WTC11 (cell line): Measurements from ENCODE around the gene MYOC. TPM values are rescaled to one million over a fixed set of nuclear protein-coding genes. Genes with fewer than 3 reads are reported as not detected.
"Not testable (repeated sequence)": the region's sequence is repeated elsewhere in the genome, so short reads cannot be mapped to it uniquely, and the experiment has no call there.

Experiments used
- ATAC-seq: fragments of 200-7000 bp; cut with Tn5 transposase; 2 replicates; pipeline ENCODE4 v1.10.0; 2021; ENCODE audit warnings: mild to moderate bottlenecking, moderate library complexity
- CTCF ChIA-PET: fragments of 300-600 bp; sonication (Branson Sonifier 250); formaldehyde crosslinking; loops from one replicate; lab custom pipeline; 2021; ENCODE audit warnings: antibody characterized with exemption; lab: Charles Lee
- POLR2A ChIA-PET: fragments of 350-600 bp; sonication (Branson Sonifier 250); formaldehyde crosslinking; loops from one replicate; lab custom pipeline; 2021; ENCODE audit warnings: antibody characterized with exemption; lab: Charles Lee
- DNase-seq: peaks from one replicate; pipeline ENCODE4 v3.0.0; 2021; ENCODE audit warnings: low spot score
- H3K27ac Mint-ChIP-seq: 2 replicates; pipeline ENCODE4 v1.8.0; 2021; ENCODE audit warnings: mixed read lengths
- H3K27me3 Mint-ChIP-seq: 2 replicates; pipeline ENCODE4 v1.8.0; 2021; ENCODE audit warnings: low read depth, mild to moderate bottlenecking, moderate library complexity, mixed read lengths
- H3K36me3 Mint-ChIP-seq: 2 replicates; pipeline ENCODE4 v1.8.0; 2021; ENCODE audit warnings: mixed read lengths
- H3K4me1 Mint-ChIP-seq: 2 replicates; pipeline ENCODE4 v1.8.0; 2022; ENCODE audit warnings: mixed read lengths
- H3K4me3 Mint-ChIP-seq: 2 replicates; pipeline ENCODE4 v1.8.0; 2021; ENCODE audit warnings: mild to moderate bottlenecking, moderate library complexity, mixed read lengths
- H3K9me3 Mint-ChIP-seq: 2 replicates; pipeline ENCODE4 v1.8.0; 2021; ENCODE audit warnings: mixed read lengths
- ATF3 ChIP-seq: sonication (generic); formaldehyde crosslinking; conservative IDR thresholded peaks from 2 replicates; pipeline ENCODE4 v1.8.1; 2022; ENCODE audit warnings: mild to moderate bottlenecking, missing genetic modification reagents
- CREM ChIP-seq: sonication (generic); formaldehyde crosslinking; IDR thresholded peaks from 2 replicates; pipeline ENCODE4 v1.8.1; 2022; ENCODE audit warnings: mild to moderate bottlenecking, missing genetic modification reagents, moderate library complexity
- FOXP4 ChIP-seq: sonication (generic); formaldehyde crosslinking; IDR thresholded peaks from 2 replicates; pipeline ENCODE4 v1.8.0; 2022; ENCODE audit warnings: mild to moderate bottlenecking, missing genetic modification reagents
- GTF2I ChIP-seq: fragments of 250-450 bp; sonication (Bioruptor Pico); conservative IDR thresholded peaks from 2 replicates; pipeline ENCODE4 v1.4.0; 2021; ENCODE audit warnings: mild to moderate bottlenecking
- HMGA2 ChIP-seq: fragments of 250-450 bp; sonication (Bioruptor Pico); IDR thresholded peaks from 2 replicates; pipeline ENCODE4 v1.4.0; 2021; ENCODE audit warnings: mild to moderate bottlenecking, moderate library complexity
- IRF1 ChIP-seq: sonication (generic); formaldehyde crosslinking; IDR thresholded peaks from 2 replicates; pipeline ENCODE4 v1.8.0; 2023; ENCODE audit warnings: missing genetic modification reagents
- NFE2L1 ChIP-seq: sonication (generic); formaldehyde crosslinking; IDR thresholded peaks from 2 replicates; pipeline ENCODE4 v1.8.1; 2023; ENCODE audit warnings: missing genetic modification reagents
- NFYB ChIP-seq: sonication (generic); formaldehyde crosslinking; conservative IDR thresholded peaks from 2 replicates; pipeline ENCODE4 v1.8.0; 2022; ENCODE audit warnings: low read depth, missing genetic modification reagents
- NR2C2 ChIP-seq: sonication (generic); formaldehyde crosslinking; IDR thresholded peaks from 2 replicates; pipeline ENCODE4 v1.8.0; 2022; ENCODE audit warnings: mild to moderate bottlenecking, missing genetic modification reagents
- OVOL2 ChIP-seq: fragments of 250-450 bp; sonication (Bioruptor Pico); IDR thresholded peaks from 2 replicates; pipeline ENCODE4 v1.9.0; 2021; ENCODE audit warnings: mild to moderate bottlenecking, borderline replicate concordance
- TP53 ChIP-seq: sonication (generic); formaldehyde crosslinking; IDR thresholded peaks from 2 replicates; pipeline ENCODE4 v1.8.1; 2023; ENCODE audit warnings: mild to moderate bottlenecking, missing genetic modification reagents
- USF1 ChIP-seq: sonication (generic); formaldehyde crosslinking; IDR thresholded peaks from 2 replicates; pipeline ENCODE4 v1.8.0; 2022; ENCODE audit warnings: mild to moderate bottlenecking, missing genetic modification reagents
- ZNF138 ChIP-seq: sonication (generic); formaldehyde crosslinking; conservative IDR thresholded peaks from 2 replicates; pipeline ENCODE4 v1.8.1; 2022; ENCODE audit warnings: mild to moderate bottlenecking, moderate library complexity, missing genetic modification reagents
- ZNF317 ChIP-seq: sonication (generic); formaldehyde crosslinking; IDR thresholded peaks from 2 replicates; pipeline ENCODE4 v1.8.1; 2023; ENCODE audit warnings: low read depth, mild to moderate bottlenecking, moderate library complexity, missing genetic modification reagents, borderline replicate concordance
- total RNA-seq: library from RNA; stranded (reverse); gene quantifications from 3 replicates; pipeline ENCODE4 v1.2.3, GENCODE V29; 2021
- TF ChIP-seq, protein P1 (sequence below): fragments of 200-600 bp; IDR thresholded peaks from 2 replicates; pipeline ENCODE4 v1.8.0; 2022; ENCODE audit warnings: antibody characterized with exemption
- TF ChIP-seq, protein P2 (sequence below): sonication (generic); formaldehyde crosslinking; IDR thresholded peaks from 2 replicates; pipeline ENCODE4 v1.8.1; 2022; ENCODE audit warnings: missing genetic modification reagents, borderline replicate concordance

The MYOC gene
- total RNA-seq, 1 experiment from 2014 or later, result not detected

GRCh38 chr1:171699531-171699930 lies 47.0 kb upstream of the MYOC start (continued):
- no peak for TF ChIP-seq CREM (CRISPR knock-in tag)
- TF ChIP-seq, protein P1, sequence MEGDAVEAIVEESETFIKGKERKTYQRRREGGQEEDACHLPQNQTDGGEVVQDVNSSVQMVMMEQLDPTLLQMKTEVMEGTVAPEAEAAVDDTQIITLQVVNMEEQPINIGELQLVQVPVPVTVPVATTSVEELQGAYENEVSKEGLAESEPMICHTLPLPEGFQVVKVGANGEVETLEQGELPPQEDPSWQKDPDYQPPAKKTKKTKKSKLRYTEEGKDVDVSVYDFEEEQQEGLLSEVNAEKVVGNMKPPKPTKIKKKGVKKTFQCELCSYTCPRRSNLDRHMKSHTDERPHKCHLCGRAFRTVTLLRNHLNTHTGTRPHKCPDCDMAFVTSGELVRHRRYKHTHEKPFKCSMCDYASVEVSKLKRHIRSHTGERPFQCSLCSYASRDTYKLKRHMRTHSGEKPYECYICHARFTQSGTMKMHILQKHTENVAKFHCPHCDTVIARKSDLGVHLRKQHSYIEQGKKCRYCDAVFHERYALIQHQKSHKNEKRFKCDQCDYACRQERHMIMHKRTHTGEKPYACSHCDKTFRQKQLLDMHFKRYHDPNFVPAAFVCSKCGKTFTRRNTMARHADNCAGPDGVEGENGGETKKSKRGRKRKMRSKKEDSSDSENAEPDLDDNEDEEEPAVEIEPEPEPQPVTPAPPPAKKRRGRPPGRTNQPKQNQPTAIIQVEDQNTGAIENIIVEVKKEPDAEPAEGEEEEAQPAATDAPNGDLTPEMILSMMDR, result no peak
- no peak for TF ChIP-seq USF1
- TF ChIP-seq TP53 (CRISPR knock-in tag), result no peak

DNA sequence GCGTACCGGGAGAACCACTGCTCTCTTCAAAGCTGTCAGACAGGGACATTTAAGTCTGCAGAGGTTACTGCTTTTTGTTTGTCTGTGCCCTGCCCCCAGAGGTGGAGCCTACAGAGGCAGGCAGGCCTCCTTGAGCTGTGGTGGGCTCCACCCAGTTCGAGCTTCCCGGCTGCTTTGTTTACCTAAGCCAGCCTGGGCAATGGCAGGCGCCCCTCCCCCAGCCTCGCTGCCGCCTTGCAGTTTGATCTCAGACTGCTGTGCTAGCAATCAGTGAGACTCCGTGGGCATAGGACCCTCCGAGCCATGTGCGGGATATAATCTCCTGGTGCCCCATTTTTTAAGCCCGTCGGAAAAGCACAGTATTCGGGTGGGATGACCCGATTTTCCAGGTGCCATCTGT lies 43.3 kb upstream of the MYOC start:
- H3K36me3 Mint-ChIP-seq, result peaks cover 27% of the 10 kb centered on the region
- H3K27me3 Mint-ChIP-seq, H3K27ac Mint-ChIP-seq, ATAC-seq, DNase-seq, CTCF ChIA-PET, H3K4me3 Mint-ChIP-seq, H3K4me1 Mint-ChIP-seq, POLR2A ChIA-PET: not testable (repeated sequence)
- peaks cover 34% of the 10 kb centered on the region for H3K9me3 Mint-ChIP-seq

DNA sequence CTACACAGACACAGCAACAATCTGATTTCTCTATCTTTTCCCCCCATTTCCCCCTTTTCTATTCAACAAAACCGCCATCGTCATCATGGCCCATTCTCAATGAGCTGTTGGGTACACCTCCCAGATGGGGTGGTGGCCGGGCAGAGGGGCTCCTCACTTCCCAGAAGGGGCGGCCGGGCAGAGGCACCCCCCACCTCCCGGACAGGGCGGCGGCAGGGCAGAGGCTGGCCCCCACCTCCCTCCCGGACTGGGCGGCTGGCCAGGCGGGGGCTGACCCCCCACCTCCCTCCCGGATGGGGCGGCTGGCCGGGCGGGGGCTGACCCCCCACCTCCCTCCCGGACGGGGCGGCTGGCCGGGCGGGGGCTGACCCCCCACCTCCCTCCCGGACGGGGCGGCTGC lies 41.1 kb upstream of the MYOC start:
- CTCF ChIA-PET, H3K4me3 Mint-ChIP-seq, ATAC-seq, H3K27ac Mint-ChIP-seq, H3K27me3 Mint-ChIP-seq, H3K4me1 Mint-ChIP-seq, DNase-seq, POLR2A ChIA-PET: not testable (repeated sequence)
- Mint-ChIP-seq H3K36me3 (peaks cover 27% of the 10 kb centered on the region), H3K9me3 (peaks cover 35% of the 10 kb centered on the region)

DNA sequence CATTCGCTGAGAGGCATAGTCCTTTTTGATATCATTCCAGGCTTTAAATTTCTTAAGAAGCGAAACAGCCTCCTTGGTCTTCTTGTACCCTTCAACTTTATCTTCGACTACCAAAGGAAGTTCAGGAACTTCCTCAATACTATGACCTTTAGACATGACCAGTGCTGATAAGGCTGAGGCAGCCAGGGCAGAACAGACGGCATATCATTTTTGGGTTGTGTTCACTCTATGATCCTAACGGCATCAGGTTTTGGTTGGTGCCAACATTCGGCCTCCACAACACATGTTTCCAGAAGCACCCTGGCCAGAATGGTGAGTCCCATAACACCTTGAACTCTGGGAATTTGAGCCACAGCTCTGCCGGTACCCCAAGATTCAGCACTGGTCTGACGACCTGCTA lies 31.4 kb upstream of the MYOC start:
- Mint-ChIP-seq H3K9me3 (peaks cover 13% of the 10 kb centered on the region), H3K4me1 (no peaks in the 10 kb centered on the region), H3K27ac (no peak overlapping the region), H3K36me3 (no peaks in the 10 kb centered on the region), H3K4me3 (no peak overlapping the region), H3K27me3 (peaks cover 6% of the 10 kb centered on the region)
- ChIA-PET CTCF (interaction anchor here (1.3 kb wide), 1 partner anchor 39 kb away, joined by 5 read pairs; no protein-coding TSS in a partner anchor), POLR2A (no interaction called here)
- no peak for TF ChIP-seq ZNF317 (CRISPR knock-in tag)
- TF ChIP-seq HMGA2 (CRISPR knock-in tag), result no peak
- TF ChIP-seq GTF2I, result no peak
- no peak for TF ChIP-seq OVOL2 (CRISPR knock-in tag)
- TF ChIP-seq USF1, result no peak
- TF ChIP-seq ATF3 (CRISPR knock-in tag), result no peak
- no peak for TF ChIP-seq NFYB (CRISPR knock-in tag)
- DNase-seq (no peak), ATAC-seq (no peak)

GRCh38 chr1:171680339-171680738 lies 27.9 kb upstream of the MYOC start:
- Mint-ChIP-seq H3K9me3 (peaks cover 5% of the 10 kb centered on the region; the same call in 1 of the 2 replicates), H3K27me3 (peaks cover 6% of the 10 kb centered on the region; the same call in 1 of the 2 replicates), H3K4me3 (no peak overlapping the region), H3K27ac (no peak overlapping the region), H3K4me1 (no peaks in the 10 kb centered on the region), H3K36me3 (no peaks in the 10 kb centered on the region)
- POLR2A ChIA-PET, result no interaction called here
- DNase-seq (no peak), ATAC-seq (no peak)
- CTCF ChIA-PET, result no interaction called here
- TF ChIP-seq, protein P2, sequence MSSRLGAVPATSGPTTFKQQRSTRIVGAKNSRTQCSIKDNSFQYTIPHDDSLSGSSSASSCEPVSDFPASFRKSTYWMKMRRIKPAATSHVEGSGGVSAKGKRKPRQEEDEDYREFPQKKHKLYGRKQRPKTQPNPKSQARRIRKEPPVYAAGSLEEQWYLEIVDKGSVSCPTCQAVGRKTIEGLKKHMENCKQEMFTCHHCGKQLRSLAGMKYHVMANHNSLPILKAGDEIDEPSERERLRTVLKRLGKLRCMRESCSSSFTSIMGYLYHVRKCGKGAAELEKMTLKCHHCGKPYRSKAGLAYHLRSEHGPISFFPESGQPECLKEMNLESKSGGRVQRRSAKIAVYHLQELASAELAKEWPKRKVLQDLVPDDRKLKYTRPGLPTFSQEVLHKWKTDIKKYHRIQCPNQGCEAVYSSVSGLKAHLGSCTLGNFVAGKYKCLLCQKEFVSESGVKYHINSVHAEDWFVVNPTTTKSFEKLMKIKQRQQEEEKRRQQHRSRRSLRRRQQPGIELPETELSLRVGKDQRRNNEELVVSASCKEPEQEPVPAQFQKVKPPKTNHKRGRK (CRISPR knock-in tag), result no peak
- TF ChIP-seq ZNF138 (CRISPR knock-in tag) (no peak), NR2C2 (CRISPR knock-in tag) (no peak), NFE2L1 (CRISPR knock-in tag) (no peak), FOXP4 (CRISPR knock-in tag) (no peak), IRF1 (CRISPR knock-in tag) (no peak)
